GM19395 (cell line): ENCODE results near the gene CARD9.
"Not testable (repeated sequence)": the region's sequence is repeated elsewhere in the genome, so short reads cannot be mapped to it uniquely, and the experiment has no call there.

Experiments
- ATAC-seq: cut with Tn5 transposase; IDR thresholded peaks from one replicate; pipeline ENCODE4 v1.9.1; 2021; ENCODE audit warnings: mild to moderate bottlenecking, moderate library complexity; ENCODE audit not compliant: unreplicated experiment

Gene CARD9, protein sequence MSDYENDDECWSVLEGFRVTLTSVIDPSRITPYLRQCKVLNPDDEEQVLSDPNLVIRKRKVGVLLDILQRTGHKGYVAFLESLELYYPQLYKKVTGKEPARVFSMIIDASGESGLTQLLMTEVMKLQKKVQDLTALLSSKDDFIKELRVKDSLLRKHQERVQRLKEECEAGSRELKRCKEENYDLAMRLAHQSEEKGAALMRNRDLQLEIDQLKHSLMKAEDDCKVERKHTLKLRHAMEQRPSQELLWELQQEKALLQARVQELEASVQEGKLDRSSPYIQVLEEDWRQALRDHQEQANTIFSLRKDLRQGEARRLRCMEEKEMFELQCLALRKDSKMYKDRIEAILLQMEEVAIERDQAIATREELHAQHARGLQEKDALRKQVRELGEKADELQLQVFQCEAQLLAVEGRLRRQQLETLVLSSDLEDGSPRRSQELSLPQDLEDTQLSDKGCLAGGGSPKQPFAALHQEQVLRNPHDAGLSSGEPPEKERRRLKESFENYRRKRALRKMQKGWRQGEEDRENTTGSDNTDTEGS

DNA sequence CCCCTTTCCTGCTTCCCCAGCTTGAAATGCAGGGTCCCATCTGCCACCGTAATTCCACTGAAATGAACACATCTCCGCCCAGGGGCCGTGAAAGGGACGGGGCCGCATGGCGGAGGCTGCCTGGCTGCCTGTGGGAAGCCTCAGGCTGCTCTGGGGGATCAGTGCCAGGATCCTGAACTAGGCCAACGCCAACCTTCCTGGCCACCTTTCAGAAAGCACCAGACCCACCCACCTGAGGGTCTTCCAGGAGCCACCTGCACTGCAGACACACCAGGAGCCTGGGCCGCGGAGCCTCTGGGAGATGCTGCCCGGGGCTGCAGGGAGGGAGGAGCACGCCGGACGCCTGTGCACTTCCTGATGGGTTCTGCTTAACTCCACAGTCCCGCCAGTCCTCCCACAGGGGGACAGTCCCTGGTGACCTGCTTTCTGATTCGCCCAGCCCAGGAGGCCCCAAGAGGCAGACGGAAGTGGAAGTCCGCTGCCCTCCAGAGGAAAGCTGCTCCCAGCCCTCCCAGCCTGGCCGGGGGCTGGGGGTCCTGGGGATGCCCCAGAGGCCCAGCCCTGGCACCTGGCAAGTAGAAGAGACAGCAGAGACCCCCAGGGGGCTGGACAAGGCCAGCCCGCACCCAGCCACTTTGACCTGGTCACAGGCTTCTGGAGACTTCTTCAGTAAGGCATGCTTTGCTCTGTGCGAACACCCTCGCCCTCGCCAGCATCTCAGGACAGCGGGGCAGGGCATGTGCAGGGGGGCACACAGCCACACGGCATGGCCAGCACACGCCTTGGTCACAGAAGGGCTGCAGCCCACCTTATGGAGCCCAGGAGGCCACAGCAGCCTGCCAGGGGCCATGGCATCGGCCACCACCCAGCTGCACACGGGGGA, at the start of gene CARD9:
Gene CARD9, minus strand, starts transcription at position 370 of the 883 bp plus-strand sequence. CDS start 1,591 bp downstream, outside the sequence.
- ATAC-seq: no peak

DNA sequence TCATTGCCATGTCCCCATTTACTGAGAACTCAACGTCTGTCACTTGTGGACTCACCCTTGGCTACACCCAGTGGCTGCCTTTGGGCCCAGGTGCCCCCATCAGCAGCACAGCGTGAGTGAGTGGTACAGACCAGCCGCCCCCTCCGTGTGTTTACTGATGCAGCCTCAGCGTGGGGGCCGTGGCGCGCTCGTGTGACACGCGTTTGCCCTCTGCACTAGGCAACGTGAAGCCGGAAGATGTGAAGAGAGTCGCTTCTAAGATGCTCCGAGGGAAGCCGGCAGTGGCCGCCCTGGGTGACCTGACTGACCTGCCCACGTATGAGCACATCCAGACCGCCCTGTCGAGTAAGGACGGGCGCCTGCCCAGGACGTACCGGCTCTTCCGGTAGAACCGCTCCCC, 49.4 kb upstream of the CARD9 start:
- no peak for ATAC-seq

DNA sequence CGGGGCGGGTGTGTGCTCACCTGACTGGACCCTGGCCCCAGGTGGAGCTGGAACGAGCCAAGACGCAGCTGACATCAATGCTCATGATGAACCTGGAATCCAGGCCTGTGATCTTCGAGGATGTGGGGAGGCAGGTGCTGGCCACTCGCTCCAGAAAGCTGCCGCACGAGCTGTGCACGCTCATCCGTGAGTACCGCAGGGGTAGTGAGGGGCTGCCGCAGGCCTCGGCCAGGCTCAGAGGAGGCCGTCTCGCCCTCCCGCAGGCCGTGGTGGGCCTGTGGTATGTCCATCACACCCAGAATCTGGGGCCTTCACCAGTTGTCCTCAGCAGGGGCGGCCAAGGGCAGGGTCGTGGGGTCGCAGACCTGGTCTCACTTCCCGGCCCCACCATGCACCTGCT, 48.3 kb upstream of the CARD9 start:
- no peak for ATAC-seq

DNA sequence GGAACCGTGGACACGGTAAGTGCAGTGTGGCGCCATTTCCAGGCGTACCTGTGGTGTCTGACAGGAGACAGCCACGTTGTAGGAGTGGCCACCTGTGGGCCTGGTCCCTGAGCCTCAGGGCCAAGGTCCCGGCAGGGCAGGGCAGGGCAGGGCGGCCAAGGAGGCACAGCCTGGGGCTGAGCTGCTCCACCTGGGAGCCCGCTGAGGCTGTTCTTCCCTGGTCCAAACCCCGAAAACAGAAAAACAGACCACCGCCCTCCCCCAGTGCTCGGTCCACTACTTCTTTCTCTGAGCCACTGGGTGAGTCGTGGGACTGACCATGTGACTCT, 45.6 kb upstream of the CARD9 start:
- no peak for ATAC-seq

DNA sequence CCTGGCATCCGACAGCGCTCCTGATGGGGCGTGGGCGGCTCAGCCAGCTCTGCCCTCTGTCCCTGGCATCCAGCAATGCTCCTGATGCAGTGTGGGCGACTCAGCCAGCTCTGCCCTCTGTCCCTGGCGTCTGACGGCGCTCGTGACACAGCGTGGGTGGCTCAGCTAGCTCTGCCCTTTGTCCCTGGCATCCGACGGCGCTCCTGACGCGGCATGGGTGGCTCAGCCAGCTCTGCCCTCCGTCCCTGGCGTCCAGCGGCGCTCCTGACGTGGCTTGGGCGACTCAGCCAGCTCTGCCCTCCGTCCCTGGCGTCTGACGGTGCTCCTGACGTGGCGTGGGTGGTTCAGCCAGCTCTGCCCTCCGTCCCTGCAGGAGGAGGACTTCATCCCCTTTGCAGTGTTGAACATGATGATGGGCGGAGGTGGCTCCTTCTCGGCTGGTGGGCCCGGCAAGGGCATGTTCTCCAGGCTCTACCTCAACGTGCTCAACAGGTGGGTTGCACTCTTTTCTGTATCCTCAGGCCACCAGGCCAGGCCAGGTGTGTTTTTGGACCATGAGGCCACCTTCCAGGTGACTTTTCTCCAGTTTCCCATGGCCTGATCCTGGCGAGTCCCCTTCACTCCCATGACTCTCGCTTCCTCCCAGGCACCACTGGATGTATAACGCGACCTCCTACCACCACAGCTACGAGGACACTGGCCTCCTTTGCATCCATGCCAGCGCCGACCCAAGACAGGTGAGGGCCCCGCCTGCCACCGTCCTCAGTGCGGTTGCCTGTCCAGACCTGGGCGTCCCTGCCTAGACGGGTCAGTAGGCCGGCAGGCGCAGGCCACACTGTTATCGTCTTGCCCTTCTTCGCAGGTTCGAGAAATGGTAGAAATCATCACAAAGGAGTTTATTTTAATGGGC, 45.0 kb upstream of the CARD9 start:
- ATAC-seq: no peak

DNA sequence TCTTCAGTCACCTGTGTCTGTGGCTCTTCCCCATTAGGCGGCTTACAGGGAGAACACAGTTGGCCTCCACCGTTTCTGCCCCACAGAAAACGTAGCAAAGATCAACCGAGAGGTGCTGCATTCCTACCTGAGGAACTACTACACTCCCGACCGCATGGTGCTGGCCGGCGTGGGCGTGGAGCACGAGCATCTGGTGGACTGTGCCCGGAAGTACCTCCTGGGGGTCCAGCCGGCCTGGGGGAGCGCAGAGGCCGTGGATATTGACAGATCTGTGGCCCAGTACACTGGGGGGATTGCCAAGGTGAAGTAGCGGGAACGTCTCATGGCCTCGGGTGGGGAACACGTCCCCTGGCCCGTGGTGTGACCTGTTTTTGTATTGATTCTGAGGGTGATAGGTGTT, 43.4 kb upstream of the CARD9 start:
- no peak for ATAC-seq

DNA sequence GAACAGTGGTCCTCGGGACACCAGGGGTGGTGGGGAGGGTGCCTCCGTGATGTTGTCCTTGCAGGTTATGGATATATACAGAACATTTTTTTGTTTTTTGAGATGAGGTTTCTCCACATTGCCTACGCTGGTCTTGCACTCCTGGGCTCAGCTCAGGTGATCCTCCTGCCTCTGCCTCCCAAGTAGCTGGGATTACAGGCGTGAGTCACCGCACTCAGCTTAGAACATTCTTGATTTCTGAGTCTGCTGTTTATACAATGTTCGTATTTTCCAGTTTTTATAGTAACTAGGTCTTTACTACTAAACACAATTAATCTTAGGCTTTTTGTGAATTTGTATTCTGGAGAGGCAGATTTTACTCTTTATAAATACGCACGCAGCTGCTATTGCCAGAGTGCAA, 43.0 kb upstream of the CARD9 start:
- ATAC-seq: no peak

DNA sequence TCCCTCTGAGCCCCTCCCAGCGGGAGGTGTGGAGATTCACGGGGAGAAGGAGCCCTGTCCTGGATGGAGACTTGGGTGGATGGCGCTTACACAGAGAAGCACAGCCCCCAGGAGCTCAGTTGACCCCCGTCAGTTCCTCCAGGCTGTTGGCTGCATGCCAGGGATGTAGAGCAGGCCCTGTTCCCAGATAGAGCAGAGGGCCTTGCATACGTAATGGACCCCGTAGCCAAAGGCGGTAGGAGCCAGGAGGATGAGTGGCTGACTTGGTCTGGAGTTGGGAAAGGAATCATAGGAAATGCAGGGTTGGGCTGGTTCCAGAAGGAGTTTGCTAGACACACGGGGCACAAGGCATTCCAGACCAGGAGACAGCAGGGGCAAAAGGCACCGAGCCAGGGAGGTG, 39.5 kb upstream of the CARD9 start:
- no peak for ATAC-seq

DNA sequence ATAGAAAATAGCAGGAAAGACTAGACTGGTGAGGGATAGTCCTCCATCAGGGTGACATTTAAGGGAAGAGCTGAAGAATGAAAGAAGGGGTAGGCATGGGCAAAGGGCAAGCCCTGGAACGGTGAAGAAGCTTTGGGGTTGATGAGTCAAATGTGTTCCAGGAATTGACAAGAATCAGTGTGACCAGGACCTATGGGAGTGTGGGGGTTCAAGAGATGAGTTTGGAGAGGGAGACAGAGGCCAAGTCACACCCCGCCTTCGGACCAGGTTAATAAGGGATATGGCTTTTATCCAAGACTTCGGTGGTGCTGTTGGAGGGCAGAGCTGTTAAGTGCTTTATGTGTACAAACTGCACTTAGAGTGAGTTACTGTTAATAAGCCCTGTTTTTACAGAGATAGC, 37.9 kb upstream of the CARD9 start:
- no peak for ATAC-seq

DNA sequence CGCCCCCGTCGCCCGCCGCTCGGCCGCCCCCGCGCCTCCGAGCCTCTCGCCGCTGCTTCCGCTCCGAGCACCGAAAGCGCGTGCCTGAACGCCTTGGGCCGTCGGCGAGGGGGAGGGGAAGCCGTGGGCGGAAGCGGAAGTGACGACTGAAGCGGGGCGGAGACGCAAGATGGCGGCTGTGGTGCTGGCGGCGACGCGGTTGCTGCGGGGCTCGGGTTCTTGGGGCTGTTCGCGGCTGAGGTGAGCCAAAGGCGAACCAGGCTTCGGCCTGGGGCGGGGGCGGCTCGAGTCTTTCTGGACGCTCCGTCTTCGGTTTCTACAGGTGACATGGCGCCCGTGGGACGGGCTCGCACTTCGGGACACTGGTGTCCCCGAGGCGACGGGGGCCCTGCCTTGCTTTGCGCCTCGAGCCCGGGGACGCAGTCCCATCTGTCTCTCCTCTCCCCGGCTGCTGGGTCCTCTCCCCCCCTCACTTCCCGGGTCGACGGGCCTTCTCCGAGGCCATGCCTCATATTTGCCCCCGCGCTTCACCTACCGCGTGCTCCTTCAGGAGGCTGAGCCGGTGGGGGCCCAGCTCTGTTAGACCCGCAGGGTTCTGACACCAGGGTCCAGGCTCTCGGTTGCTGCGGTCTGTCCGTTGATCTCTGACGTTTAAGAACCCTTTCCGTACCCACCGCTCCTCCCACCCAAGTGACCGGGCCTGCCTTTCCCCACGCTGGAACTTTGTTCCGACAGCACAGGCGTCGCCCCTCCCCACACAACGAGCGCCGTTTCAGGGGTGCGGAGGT, 37.2 kb upstream of the CARD9 start, which contains the start of the genes ENTR1 and PMPCA:
Gene ENTR1, minus strand, starts transcription at position 115 of the 788 bp plus-strand sequence. CDS start 217 bp downstream, outside the sequence.
Gene PMPCA, plus strand, starts transcription at position 159 of the 788 bp plus-strand sequence. Its CDS starts 11 bp downstream, at position 170.
- ATAC-seq: peak; percentile 68

DNA sequence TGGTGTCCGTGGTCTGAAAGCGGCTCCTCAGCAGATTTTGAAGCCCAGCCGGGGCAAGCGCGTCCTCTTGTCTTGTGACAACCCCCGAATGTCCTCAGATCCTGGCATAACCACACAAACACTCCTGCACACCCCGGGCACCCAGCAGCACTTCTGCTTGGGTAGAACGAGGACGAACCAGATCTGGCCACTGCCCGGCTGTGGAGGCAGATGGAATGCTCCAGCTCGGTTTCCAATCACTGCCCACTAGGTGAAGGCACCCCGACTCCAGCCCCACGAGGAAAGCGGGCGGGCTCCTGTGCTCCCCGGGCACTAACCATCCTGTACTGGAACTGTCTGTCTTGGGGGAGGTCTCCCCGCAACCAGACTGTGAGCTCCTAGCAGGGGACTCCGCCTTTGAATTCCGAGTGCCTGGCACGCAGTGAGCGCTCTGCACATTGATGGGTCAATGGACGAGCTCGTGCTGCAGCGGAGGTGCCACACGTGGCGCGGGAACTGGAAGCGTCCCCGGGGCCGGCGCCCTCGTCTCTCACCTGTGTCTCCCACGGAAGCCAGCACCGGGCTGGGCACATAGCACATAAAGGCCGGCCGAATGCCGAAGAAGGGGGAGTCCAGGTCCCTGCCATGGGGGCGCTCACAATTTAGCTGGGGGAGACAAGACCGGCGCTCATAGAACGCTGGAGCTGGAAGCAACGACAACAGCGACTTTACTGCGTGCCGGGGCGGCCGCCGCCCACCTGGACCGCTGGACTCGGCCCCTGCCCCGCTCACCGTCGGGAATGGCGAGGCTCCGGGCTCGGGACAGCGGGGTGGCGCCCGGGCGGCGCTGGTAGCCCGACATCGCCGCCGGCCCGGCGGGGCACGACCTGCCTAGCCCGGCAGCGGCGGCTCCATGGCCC, 36.3 kb upstream of the CARD9 start:
- ATAC-seq: peak; percentile 34

DNA sequence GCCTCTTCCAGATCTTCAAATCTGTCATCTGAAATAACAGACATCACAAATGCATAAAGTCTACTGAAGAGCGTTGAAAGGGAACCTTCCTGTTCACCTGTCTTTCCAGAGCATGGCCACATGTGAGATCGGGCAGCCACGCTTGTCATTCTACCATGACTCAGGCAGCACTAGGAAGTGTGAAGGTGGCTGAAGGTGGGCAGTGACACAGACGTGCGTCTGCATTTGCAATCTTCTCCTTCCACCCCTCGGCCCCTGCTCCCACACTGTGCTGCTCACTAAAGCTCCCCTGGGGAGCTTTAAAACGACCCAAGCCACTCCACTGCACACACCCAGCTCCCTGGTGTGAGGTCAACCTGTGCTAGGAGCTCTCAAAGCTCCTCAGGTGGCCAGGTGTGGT, 34.4 kb upstream of the CARD9 start:
- ATAC-seq: no peak

DNA sequence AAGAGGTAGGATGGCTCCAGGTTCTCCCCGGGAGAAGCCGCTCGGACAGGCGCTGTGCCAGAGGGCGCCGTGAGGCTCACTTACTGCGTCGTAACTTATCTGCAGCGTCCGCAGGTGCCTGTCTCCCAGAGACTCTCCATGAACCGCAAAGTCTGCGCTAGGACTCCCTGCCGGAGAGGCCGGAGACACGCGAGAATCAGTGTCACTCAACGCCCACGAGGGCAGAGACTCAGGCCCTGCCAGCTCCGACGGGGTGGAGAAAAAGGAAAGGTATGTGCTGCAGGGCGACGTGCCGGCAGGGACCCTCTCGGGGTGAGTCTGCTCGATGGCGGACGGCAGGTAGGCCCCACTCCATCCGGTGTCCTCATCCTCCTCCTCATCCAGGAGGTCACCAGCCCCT, 33.6 kb upstream of the CARD9 start:
- not testable (repeated sequence) for ATAC-seq

DNA sequence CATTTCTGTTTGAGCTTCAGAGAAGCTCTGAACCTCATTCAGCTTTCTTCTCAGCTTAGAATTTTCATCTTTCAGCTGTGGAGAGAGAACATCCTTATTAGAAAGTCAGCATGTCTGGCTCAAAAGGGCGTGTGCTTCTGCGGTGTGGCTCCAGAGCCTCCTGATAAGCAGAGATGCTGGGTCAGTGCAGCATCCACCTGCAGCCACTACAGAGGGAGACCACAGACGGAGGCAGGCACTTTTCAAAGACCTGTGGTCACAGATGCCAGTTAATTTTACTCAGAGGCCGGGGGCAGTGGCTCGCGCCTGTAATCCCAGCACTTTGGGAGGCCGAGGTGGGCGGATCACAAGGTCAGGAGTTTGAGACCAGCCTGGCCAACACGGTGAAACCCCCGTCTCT, 32.4 kb upstream of the CARD9 start:
- ATAC-seq: not testable (repeated sequence)

DNA sequence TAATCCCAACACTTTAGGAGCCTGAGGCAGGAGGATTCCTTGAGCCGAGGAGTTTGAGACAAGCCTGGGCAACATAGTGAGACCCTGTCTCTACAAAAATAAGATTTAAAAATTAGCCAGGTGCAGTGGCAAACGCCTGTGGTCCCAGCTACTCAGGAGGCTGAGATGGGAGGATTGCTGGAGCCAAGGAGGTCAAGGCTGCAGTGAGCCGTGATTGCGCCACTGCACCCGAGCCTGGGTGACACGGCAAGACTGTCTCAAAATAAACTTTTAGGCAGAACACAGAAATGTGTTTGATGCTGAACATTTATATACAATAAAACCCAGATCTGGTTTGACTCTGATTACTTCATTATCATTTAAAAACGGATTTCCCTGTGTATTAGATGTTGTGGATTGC, 32.0 kb upstream of the CARD9 start:
- no peak for ATAC-seq

DNA sequence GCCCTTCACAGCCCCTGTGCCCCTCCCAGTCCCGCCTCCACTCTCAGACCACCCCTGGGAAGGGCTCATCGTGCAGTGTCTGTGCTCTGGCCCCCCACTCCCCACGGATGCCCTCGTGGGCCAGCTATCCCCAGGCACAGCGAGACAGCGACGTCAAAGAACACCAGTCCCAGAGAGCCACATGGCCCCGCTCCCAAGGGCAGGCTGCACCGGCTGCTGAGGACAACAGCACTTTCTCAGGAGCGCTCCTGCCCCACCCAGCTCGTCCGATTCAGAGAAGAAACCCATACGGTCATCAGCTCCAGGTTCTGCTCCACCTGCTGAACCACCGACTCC, 31.3 kb upstream of the CARD9 start:
- no peak for ATAC-seq

DNA sequence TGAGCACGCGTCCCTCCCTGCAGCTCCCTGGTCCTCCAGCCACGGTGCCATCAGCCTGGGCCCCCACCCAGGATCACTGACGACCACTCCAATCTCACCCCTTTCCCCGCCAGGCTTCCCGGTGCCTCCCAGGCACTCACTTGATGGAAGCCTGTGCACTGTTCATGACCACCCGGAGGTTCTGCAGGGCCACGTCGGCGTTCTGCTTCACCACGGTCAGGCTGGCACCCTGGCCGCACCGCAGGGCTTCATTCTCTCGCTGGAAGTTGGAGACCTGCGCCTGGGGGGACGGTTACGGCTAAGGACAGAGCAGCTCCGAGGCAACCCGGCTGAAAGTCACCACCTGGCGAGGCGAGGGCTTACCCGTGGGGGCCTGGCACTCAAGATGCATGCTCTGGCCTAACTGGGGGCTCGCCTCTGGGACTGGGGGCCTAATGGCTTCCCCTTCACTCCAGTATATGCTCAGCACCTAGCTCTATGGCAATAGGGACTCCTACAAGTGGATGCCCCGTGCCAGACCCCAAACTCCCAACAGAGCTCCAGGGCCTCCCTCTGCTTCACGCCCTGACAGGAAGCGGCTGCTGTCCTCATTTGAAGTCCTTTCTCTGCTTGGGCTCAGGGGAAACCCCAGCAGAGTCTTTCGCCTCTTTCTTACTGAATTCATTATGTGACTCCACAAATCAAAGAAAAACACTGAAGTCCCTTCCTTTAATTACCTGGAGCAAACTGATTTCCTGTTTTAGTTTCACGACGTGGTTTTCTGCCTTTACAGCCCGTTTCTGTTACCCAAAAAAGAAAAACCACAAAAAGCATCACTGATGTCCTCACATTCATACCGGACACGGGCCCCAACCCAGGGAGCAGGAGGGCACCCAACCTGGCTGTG, 30.7 kb upstream of the CARD9 start:
- no peak for ATAC-seq

DNA sequence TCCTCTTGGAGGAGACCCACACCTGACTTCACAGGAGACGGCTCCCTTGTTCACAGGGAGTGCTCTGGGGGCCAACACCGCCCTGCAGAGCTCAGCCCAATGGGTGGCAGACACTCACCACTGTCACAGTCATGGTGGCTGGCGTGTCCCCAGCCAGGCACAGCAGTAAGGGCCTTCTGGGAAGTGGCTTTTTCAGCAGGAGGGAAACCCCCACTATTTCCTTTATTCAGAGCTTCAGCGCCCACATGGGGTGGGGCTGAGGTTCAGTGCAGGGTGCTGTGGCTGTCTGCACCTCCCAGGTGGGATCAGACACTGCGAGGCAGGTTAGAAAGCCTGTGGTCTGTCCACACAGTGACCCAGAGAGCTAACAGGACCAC, 30.1 kb upstream of the CARD9 start:
- ATAC-seq: peak; percentile 44
